K562 (cell line): Measurements from ENCODE around the gene SPRED2. TPM values are rescaled to one million over a fixed set of nuclear protein-coding genes. Genes with fewer than 3 reads are reported as not detected.

Experiments used
- CEBPB ChIP-seq: fragments of 450-650 bp; IDR thresholded peaks from 2 replicates; pipeline ENCODE4 v1.6.1; 2016; ENCODE audit warnings: missing genetic modification characterization, missing compliant biosample characterization
- ETV1 ChIP-seq: fragments of 450-650 bp; conservative IDR thresholded peaks from 2 replicates; pipeline ENCODE4 v1.6.1; 2016; ENCODE audit warnings: missing genetic modification characterization, control low read depth, low read depth, missing compliant biosample characterization
- KAT2B ChIP-seq: IDR thresholded peaks from one replicate; pipeline ENCODE4 v1.6.1; 2012; ENCODE audit warnings: low read depth, mild to moderate bottlenecking, control low read depth, inconsistent platforms, low read length, moderate library complexity
- KHSRP ChIP-seq: fragments of 450-650 bp; IDR thresholded peaks from 2 replicates; pipeline ENCODE4 v1.6.1; 2017
- L3MBTL2 ChIP-seq: fragments of 450-650 bp; IDR thresholded peaks from 2 replicates; pipeline ENCODE4 v1.6.1; 2016; ENCODE audit warnings: mild to moderate bottlenecking, moderate library complexity
- NR2C1 ChIP-seq, 2 experiments: fragments of 450-650 bp; IDR thresholded peaks; 2 replicates each; pipeline ENCODE4 v1.6.1; 2017; ENCODE audit warnings: mild to moderate bottlenecking in 2 of 2, antibody characterized with exemption in 1 of 2, inconsistent platforms in 1 of 2, missing compliant biosample characterization in 1 of 2, missing genetic modification characterization in 1 of 2
- RFX5 ChIP-seq: IDR thresholded peaks from 2 replicates; pipeline ENCODE4 v1.6.1; 2011; ENCODE audit warnings: low read depth, mild to moderate bottlenecking, improper control_type of control experiment, low read length
- RUNX1 ChIP-seq: sonication (generic); IDR thresholded peaks from 2 replicates; pipeline ENCODE4 v1.6.1; 2016; ENCODE audit warnings: antibody characterized with exemption, low read depth
- polyA plus RNA-seq, 8 experiments: library from polyadenylated mRNA; depleted of rRNA in 4 of 8; stranded (reverse) in 5 of 8; unstranded in 3 of 8; fragments of >200 nt; fragmentation: Nextera tagmentation in 2 of 8; fragmentation: Illumina TruSeq in 1 of 8; extraction: Ambion mirVana in 2 of 8; extraction: Trizol in 1 of 8; gene quantifications; 2 replicates each; pipeline versions ENCODE4 v1.2.1 to v1.2.3, GENCODE V29; 2011 to 2014; ENCODE audit warnings: inconsistent platforms in 1 of 8, missing spikeins in 1 of 8
- total RNA-seq, 7 experiments: library from RNA; depleted of rRNA in 6 of 7; stranded (reverse); fragments of >200 nt in 6 of 7; fragmentation: Illumina TruSeq in 2 of 7; extraction: Trizol in 2 of 7; gene quantifications; 2 replicates each; pipeline versions ENCODE4 v1.2.1 to v1.2.3, GENCODE V29; 2011 to 2021; ENCODE audit warnings: low replicate concordance in 1 of 7
- TF ChIP-seq, protein P1 (sequence below), 2 experiments: fragments of 450-650 bp; conservative IDR thresholded peaks; 2 replicates each; pipeline ENCODE4 v1.6.1; 2017; ENCODE audit warnings: mild to moderate bottlenecking in 2 of 2, moderate library complexity in 2 of 2
- TF ChIP-seq, protein P2 (sequence below), 2 experiments: fragments of 450-650 bp; IDR thresholded peaks; 2 replicates each; pipeline ENCODE4 v1.6.1; 2016; ENCODE audit warnings: mild to moderate bottlenecking in 2 of 2, borderline replicate concordance in 1 of 2, low read depth in 1 of 2, moderate library complexity in 1 of 2
- TF ChIP-seq, protein P3 (sequence below): sonication (generic); formaldehyde crosslinking; IDR thresholded peaks from 2 replicates; pipeline ENCODE4 v1.9.0; 2022; ENCODE audit warnings: mild to moderate bottlenecking, missing genetic modification reagents
- TF ChIP-seq, protein P4 (sequence below): fragments of 450-650 bp; IDR thresholded peaks from 2 replicates; pipeline ENCODE4 v1.7.0; 2016; ENCODE audit warnings: borderline replicate concordance
- TF ChIP-seq, protein P5 (sequence below): fragments of 250-450 bp; sonication (Bioruptor Pico); IDR thresholded peaks from 2 replicates; pipeline ENCODE4 v1.4.0; 2020

SPRED2 gene
- total and polyA plus RNA-seq, 9 of the 15 experiments (the other 6 are each of a cell fraction or from before 2014, with no cell fraction given) = 4.6 to 50.8 (median 14.1) TPM

DNA sequence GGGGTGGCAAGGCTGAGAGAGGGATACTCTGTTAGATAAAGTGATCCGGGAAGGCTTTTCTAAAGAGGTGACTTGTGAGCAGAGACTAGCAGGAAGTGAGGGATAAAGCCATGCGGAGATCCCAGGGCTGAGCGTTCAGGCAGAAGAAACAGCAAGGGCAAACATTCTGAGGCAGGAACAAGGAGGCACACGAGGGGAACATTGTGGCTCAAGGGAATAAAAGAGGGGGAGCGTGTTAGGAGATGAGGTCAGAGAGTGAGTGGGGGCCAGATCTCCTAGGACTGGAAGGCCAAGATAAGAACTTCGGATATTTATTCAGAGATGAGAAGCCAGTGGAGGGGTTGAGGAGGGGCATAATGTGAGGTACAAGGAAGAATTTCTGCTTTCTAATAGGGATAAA is 137.7 kb downstream of the SPRED2 start (continued):
- peak; percentile 72 for TF ChIP-seq L3MBTL2
- no peak for TF ChIP-seq RUNX1
- TF ChIP-seq ETV1 (tag) = no peak
- TF ChIP-seq KHSRP = peak; percentile 52; the same call in 1 of the 2 replicates
- TF ChIP-seq, protein P1, sequence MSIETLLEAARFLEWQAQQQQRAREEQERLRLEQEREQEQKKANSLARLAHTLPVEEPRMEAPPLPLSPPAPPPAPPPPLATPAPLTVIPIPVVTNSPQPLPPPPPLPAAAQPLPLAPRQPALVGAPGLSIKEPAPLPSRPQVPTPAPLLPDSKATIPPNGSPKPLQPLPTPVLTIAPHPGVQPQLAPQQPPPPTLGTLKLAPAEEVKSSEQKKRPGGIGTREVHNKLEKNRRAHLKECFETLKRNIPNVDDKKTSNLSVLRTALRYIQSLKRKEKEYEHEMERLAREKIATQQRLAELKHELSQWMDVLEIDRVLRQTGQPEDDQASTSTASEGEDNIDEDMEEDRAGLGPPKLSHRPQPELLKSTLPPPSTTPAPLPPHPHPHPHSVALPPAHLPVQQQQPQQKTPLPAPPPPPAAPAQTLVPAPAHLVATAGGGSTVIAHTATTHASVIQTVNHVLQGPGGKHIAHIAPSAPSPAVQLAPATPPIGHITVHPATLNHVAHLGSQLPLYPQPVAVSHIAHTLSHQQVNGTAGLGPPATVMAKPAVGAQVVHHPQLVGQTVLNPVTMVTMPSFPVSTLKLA (conservative IDR thresholded peaks at IDR 0.05) = peak; percentile 42 to 59; a peak in 3 of 4 replicates
- TF ChIP-seq, protein P2, sequence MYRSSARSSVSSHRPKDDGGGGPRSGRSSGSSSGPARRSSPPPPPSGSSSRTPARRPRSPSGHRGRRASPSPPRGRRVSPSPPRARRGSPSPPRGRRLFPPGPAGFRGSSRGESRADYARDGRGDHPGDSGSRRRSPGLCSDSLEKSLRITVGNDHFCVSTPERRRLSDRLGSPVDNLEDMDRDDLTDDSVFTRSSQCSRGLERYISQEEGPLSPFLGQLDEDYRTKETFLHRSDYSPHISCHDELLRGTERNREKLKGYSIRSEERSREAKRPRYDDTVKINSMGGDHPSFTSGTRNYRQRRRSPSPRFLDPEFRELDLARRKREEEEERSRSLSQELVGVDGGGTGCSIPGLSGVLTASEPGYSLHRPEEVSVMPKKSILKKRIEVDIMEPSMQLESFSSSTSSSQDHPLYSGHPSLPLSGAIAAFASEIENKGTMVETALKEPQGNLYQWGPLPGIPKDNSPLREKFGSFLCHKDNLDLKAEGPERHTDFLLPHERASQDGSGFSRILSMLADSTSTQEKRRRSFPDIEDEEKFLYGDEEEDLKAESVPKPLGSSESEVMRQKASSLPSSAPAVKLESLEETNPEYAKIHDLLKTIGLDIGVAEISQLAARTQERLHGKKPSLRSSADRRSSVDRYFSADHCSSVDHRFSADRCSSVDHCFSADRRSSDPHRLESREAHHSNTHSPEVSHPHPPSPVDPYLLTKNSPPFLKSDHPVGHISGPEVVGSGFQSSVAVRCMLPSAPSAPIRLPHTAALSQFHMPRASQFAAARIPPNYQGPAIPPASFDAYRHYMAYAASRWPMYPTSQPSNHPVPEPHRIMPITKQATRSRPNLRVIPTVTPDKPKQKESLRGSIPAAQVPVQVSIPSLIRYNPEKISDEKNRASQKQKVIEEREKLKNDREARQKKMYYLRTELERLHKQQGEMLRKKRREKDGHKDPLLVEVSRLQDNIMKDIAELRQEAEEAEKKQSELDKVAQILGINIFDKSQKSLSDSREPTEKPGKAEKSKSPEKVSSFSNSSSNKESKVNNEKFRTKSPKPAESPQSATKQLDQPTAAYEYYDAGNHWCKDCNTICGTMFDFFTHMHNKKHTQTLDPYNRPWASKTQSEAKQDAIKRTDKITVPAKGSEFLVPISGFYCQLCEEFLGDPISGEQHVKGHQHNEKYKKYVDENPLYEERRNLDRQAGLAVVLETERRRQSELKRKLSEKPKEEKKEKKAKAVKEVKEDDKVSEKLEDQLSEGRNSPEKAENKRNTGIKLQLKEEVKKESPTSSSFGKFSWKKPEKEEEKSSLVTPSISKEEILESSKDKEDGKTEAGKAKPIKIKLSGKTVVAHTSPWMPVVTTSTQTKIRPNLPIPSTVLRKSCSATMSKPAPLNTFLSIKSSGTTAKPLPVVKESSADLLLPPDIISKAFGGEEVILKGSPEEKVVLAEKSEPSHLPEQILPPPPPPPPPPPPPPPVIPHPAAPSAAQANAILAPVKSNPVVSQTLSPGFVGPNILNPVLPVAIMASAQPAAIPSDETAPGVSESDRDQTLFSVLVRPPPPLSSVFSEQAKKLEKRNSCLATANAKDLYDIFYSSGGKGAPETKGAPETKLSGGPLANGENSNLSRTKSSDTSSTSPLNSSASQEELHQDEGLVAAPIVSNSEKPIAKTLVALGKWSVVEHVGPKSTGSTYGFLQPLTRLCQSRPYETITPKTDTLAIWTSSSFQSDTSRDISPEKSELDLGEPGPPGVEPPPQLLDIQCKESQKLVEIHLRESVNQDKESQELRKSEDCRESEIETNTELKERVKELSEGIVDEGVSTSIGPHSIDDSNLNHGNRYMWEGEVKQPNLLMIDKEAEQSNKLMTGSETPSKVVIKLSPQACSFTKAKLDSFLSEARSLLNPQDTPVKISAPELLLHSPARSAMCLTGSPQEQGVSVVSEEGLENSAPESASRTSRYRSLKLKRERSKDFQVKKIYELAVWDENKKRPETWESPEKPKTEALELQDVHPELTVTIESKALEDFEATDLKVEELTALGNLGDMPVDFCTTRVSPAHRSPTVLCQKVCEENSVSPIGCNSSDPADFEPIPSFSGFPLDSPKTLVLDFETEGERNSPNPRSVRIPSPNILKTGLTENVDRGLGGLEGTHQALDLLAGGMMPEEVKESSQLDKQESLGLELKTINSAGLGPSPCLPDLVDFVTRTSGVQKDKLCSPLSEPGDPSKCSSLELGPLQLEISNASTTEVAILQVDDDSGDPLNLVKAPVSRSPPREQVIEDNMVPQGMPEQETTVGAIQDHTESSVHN (IDR thresholded peaks at IDR 0.05; ENCODE audit: borderline replicate concordance in 1 of 2, low read depth in 1 of 2) = 0 out of 4 replicates have a peak, but pooled peaks of 1 of the 2 experiments have one; percentile 26
- TF ChIP-seq KAT2B = no peak
- TF ChIP-seq, protein P3, sequence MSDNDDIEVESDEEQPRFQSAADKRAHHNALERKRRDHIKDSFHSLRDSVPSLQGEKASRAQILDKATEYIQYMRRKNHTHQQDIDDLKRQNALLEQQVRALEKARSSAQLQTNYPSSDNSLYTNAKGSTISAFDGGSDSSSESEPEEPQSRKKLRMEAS (CRISPR knock-in tag) = 0 out of 2 replicates have a peak, but pooled peaks have one; percentile 32
- TF ChIP-seq, protein P4, sequence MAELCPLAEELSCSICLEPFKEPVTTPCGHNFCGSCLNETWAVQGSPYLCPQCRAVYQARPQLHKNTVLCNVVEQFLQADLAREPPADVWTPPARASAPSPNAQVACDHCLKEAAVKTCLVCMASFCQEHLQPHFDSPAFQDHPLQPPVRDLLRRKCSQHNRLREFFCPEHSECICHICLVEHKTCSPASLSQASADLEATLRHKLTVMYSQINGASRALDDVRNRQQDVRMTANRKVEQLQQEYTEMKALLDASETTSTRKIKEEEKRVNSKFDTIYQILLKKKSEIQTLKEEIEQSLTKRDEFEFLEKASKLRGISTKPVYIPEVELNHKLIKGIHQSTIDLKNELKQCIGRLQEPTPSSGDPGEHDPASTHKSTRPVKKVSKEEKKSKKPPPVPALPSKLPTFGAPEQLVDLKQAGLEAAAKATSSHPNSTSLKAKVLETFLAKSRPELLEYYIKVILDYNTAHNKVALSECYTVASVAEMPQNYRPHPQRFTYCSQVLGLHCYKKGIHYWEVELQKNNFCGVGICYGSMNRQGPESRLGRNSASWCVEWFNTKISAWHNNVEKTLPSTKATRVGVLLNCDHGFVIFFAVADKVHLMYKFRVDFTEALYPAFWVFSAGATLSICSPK = no peak
- TF ChIP-seq RFX5 = no peak
- TF ChIP-seq, protein P5, sequence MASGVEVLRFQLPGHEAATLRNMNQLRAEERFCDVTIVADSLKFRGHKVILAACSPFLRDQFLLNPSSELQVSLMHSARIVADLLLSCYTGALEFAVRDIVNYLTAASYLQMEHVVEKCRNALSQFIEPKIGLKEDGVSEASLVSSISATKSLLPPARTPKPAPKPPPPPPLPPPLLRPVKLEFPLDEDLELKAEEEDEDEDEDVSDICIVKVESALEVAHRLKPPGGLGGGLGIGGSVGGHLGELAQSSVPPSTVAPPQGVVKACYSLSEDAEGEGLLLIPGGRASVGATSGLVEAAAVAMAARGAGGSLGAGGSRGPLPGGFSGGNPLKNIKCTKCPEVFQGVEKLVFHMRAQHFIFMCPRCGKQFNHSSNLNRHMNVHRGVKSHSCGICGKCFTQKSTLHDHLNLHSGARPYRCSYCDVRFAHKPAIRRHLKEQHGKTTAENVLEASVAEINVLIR = no peak
- no peak for TF ChIP-seq NR2C1 (IDR thresholded peaks at IDR 0.05)
- no peak for TF ChIP-seq NR2C1 (tag; IDR thresholded peaks at IDR 0.05)
- no peak for TF ChIP-seq CEBPB
